Body of pancreas (tissue), 4 donors: ENCODE results near the gene ARID1B.

ENCODE experiments used
- CTCF ChIP-seq, 7 experiments: fragments of 450-650 bp in 4 of 7; fragments of 200-600 bp in 3 of 7; sonication (generic) in 3 of 7; IDR thresholded peaks; one replicate each; pipeline ENCODE4 v1.5.1; 2016 to 2019; ENCODE audit warnings: antibody characterized with exemption in 7 of 7
- POLR2A ChIP-seq, 3 donors: fragments of 450-650 bp; IDR thresholded peaks; one replicate each; pipeline ENCODE4 v1.6.1; 2016; ENCODE audit warnings: antibody characterized with exemption in 3 of 3, mild to moderate bottlenecking in 2 of 3

- TF ChIP-seq CTCF (IDR thresholded peaks at IDR 0.05) = no peak
- no peak for TF ChIP-seq POLR2A (IDR thresholded peaks at IDR 0.05)
Measured at GRCh38 chr6:157201083-157201482, 423.9 kb downstream of the ARID1B start.
